Common myeloid progenitor, CD34-positive (primary cell): ENCODE results near the gene RAB27B.

Source experiments
- CTCF ChIA-PET: fragments of 350-600 bp; sonication (Branson Sonifier 250); formaldehyde crosslinking; loops from one replicate; lab custom pipeline; 2021; ENCODE audit warnings: antibody characterized with exemption; lab: Charles Lee
- POLR2A ChIA-PET: fragments of 350-600 bp; sonication (Branson Sonifier 250); formaldehyde crosslinking; loops from one replicate; lab custom pipeline; 2021; ENCODE audit warnings: antibody characterized with exemption; lab: Charles Lee
- DNase-seq, 3 donors: peaks; one replicate each; pipeline versions ENCODE4 v3.0.0 to v3.0.0-alpha.2; 2013
- H3K27ac ChIP-seq, 2 experiments: 1 replicate in 1 of 2; 2 replicates in 1 of 2; pipeline ENCODE4 v1.7.0; 2013; ENCODE audit warnings: inconsistent platforms in 2 of 2, low read length in 2 of 2, mild to moderate bottlenecking in 2 of 2, low read depth in 1 of 2, moderate library complexity in 1 of 2; ENCODE audit not compliant: severe bottlenecking in 2 of 2, insufficient read depth in 1 of 2, poor library complexity in 1 of 2
- H3K27me3 ChIP-seq, 5 experiments: replicated peaks in 2 of 5; 1 replicate in 3 of 5; 2 replicates in 2 of 5; pipeline versions ENCODE4 v1.6.1 to v1.7.0; 2013; ENCODE audit warnings: low read length in 4 of 5, mild to moderate bottlenecking in 2 of 5, moderate library complexity in 2 of 5, inconsistent platforms in 1 of 5; ENCODE audit not compliant: insufficient read depth in 5 of 5, control insufficient read depth in 4 of 5
- H3K36me3 ChIP-seq, 4 experiments: 1 replicate in 2 of 4; 2 replicates in 2 of 4; pipeline versions ENCODE4 v1.6.1 to v1.7.0; 2013; ENCODE audit warnings: low read length in 3 of 4, control low read depth in 1 of 4, mild to moderate bottlenecking in 1 of 4; ENCODE audit not compliant: control insufficient read depth in 4 of 4, insufficient read depth in 4 of 4
- H3K4me1 ChIP-seq, 4 experiments: 1 replicate in 3 of 4; 2 replicates in 1 of 4; pipeline versions ENCODE4 v1.6.1 to v1.7.1; 2013; ENCODE audit warnings: low read length in 3 of 4, mild to moderate bottlenecking in 3 of 4, control low read depth in 1 of 4, inconsistent platforms in 1 of 4, moderate library complexity in 1 of 4; ENCODE audit not compliant: control insufficient read depth in 4 of 4, insufficient read depth in 4 of 4; ENCODE audit errors: control extremely low read depth in 1 of 4
- H3K4me3 ChIP-seq, 7 experiments: 1 replicate in 4 of 7; 2 replicates in 3 of 7; pipeline versions ENCODE4 v1.5.1 to v1.7.0; 2013; ENCODE audit warnings: mild to moderate bottlenecking in 7 of 7, low read length in 6 of 7, moderate library complexity in 6 of 7, inconsistent platforms in 2 of 7, low read depth in 2 of 7, control low read depth in 1 of 7; ENCODE audit not compliant: insufficient read depth in 4 of 7, control insufficient read depth in 1 of 7; ENCODE audit errors: extremely low read depth in 1 of 7
- H3K9me3 ChIP-seq, 5 experiments: 1 replicate in 4 of 5; 2 replicates in 1 of 5; pipeline versions ENCODE4 v1.6.1 to v1.7.1; 2013; ENCODE audit warnings: low read length in 4 of 5, mild to moderate bottlenecking in 2 of 5, inconsistent platforms in 1 of 5, low read depth in 1 of 5, moderate library complexity in 1 of 5; ENCODE audit not compliant: control insufficient read depth in 4 of 5, insufficient read depth in 2 of 5; ENCODE audit errors: control extremely low read depth in 1 of 5
- WGBS: methylation state at CpG from one replicate; pipeline ENCODE4 v1.1.5; 2013; ENCODE audit not compliant: insufficient coverage; 5-methylcytosine and 5-hydroxymethylcytosine counted together

The RAB27B gene

GRCh38 chr18:54881229-54881768 lies 53.0 kb downstream of the RAB27B start:
- Histone ChIP-seq H3K9me3 (peaks cover 0 to 2% (median 0%) of the 10 kb centered on the region in 5 experiments), H3K36me3 (peaks cover 2 to 66% (median 26%) of the 10 kb centered on the region in 4 experiments), H3K4me3 (no peak overlapping the region), H3K4me1 (peaks cover 0 to 13% (median 8%) of the 10 kb centered on the region in 4 experiments), H3K27ac (no peak overlapping the region), H3K27me3 (no peaks in the 10 kb centered on the region)
- peak in 1 of 3 donors; percentile 47 for DNase-seq
- ChIA-PET POLR2A (no interaction called here), CTCF (interaction anchor here (1.3 to 1.7 kb wide), 2 partner anchors 8 to 10 kb away, joined by 4 to 6 read pairs; no protein-coding TSS in a partner anchor)
- WGBS = 100% methylated on average over 4 of the region's 6 CpGs

- 94% methylated on average over 2 of the region's 4 CpGs for WGBS
- peaks cover 0 to 2% (median 0%) of the 10 kb centered on the region in 5 experiments for H3K9me3 ChIP-seq
- peaks cover 0 to 16% (median 6%) of the 10 kb centered on the region in 4 experiments for H3K4me1 ChIP-seq
- H3K4me3 ChIP-seq = no peak overlapping the region
- peaks cover 2 to 66% (median 26%) of the 10 kb centered on the region in 4 experiments for H3K36me3 ChIP-seq
- CTCF ChIA-PET = interaction anchor here (1.7 kb wide), 1 partner anchor 9 kb away, joined by 4 read pairs; no protein-coding TSS in a partner anchor
- no peaks in the 10 kb centered on the region for H3K27me3 ChIP-seq
- no peak for DNase-seq
- H3K27ac ChIP-seq = no peak overlapping the region
- POLR2A ChIA-PET = interaction anchor here (0.6 kb wide), 1 partner anchor 195 kb away, joined by 3 read pairs; no protein-coding TSS in a partner anchor
Measured at GRCh38 chr18:54882318-54882717, 54.0 kb downstream of the RAB27B start.

- Histone ChIP-seq H3K27ac (no peak overlapping the region), H3K27me3 (no peaks in the 10 kb centered on the region), H3K4me3 (no peak overlapping the region), H3K9me3 (peaks cover 0 to 2% (median 0%) of the 10 kb centered on the region in 5 experiments), H3K36me3 (peaks cover 2 to 77% (median 29%) of the 10 kb centered on the region in 4 experiments), H3K4me1 (peaks cover 0 to 8% (median 1%) of the 10 kb centered on the region in 4 experiments)
- WGBS = 100% methylated on average over 1 of the region's 6 CpGs
- CTCF ChIA-PET = interaction anchor here (1.0 to 1.2 kb wide), 2 partner anchors 10 to 12 kb away, joined by 3 read pairs; no protein-coding TSS in a partner anchor
- POLR2A ChIA-PET = no interaction called here
- DNase-seq = no peak
Measured at GRCh38 chr18:54883816-54884604, 55.7 kb downstream of the RAB27B start.

GRCh38 chr18:54888378-54888777 lies 60.1 kb downstream of the RAB27B start:
- H3K4me3 ChIP-seq = no peak overlapping the region
- WGBS = no CpG with 5 or more reads among the region's 2 CpGs
- no peak for DNase-seq

GRCh38 chr18:54888933-54889332 lies 60.7 kb downstream of the RAB27B start:
- Histone ChIP-seq H3K4me3 (no peak overlapping the region), H3K4me1 (peaks cover 0 to 8% (median 0%) of the 10 kb centered on the region in 4 experiments), H3K27me3 (no peaks in the 10 kb centered on the region), H3K9me3 (peaks cover 0 to 2% (median 0%) of the 10 kb centered on the region in 5 experiments), H3K36me3 (peaks cover 0 to 47% (median 18%) of the 10 kb centered on the region in 4 experiments), H3K27ac (no peak overlapping the region)
- DNase-seq = no peak
- WGBS = 88% methylated on average over 2 of the region's 2 CpGs
- POLR2A ChIA-PET = no interaction called here
- CTCF ChIA-PET = no interaction called here

More at GRCh38 chr18:54888378-54888777, 60.1 kb downstream of the RAB27B start:
- Histone ChIP-seq H3K9me3 (peaks cover 0 to 2% (median 0%) of the 10 kb centered on the region in 5 experiments), H3K27me3 (no peaks in the 10 kb centered on the region), H3K27ac (no peak overlapping the region), H3K36me3 (peaks cover 0 to 52% (median 19%) of the 10 kb centered on the region in 4 experiments), H3K4me1 (peaks cover 0 to 8% (median 0%) of the 10 kb centered on the region in 4 experiments)
- ChIA-PET POLR2A (no interaction called here), CTCF (no interaction called here)

- Histone ChIP-seq H3K4me1 (peaks cover 0 to 9% (median 3%) of the 10 kb centered on the region in 4 experiments), H3K27me3 (no peaks in the 10 kb centered on the region), H3K9me3 (no peaks in the 10 kb centered on the region), H3K4me3 (no peak overlapping the region), H3K36me3 (no peaks in the 10 kb centered on the region), H3K27ac (no peak overlapping the region)
- CTCF ChIA-PET = no interaction called here
- POLR2A ChIA-PET = no interaction called here
- DNase-seq = no peak
Measured at GRCh38 chr18:54899500-54899899, 71.2 kb downstream of the RAB27B start.

- ChIA-PET CTCF (no interaction called here), POLR2A (no interaction called here)
- H3K27ac ChIP-seq = no peak overlapping the region
Measured at GRCh38 chr18:54900290-54900689, 72.0 kb downstream of the RAB27B start.

More at GRCh38 chr18:54900290-54900689, 72.0 kb downstream of the RAB27B start:
- 80% methylated on average over 1 of the region's 2 CpGs for WGBS
- Histone ChIP-seq H3K36me3 (no peaks in the 10 kb centered on the region), H3K4me3 (no peak overlapping the region), H3K27me3 (no peaks in the 10 kb centered on the region), H3K9me3 (no peaks in the 10 kb centered on the region), H3K4me1 (peaks cover 0 to 9% (median 3%) of the 10 kb centered on the region in 4 experiments)
- DNase-seq = no peak
